ENCODE results near the gene EML3. TPM values are rescaled to one million over a fixed set of nuclear protein-coding genes. Genes with fewer than 3 reads are reported as not detected.
"Not testable (repeated sequence)": the region's sequence is repeated elsewhere in the genome, so short reads cannot be mapped to it uniquely, and the experiment has no call there.

Gene EML3
- total RNA-seq, 1 donor from 2014 or later = 116 TPM

- DNase-seq (ENCODE audit: low spot score) = no peak
Observed at GRCh38 chr11:62573006-62573591, 39.5 kb downstream of the EML3 start.

- DNase-seq (ENCODE audit: low spot score) = no peak
Observed at GRCh38 chr11:62572431-62572830, 40.1 kb downstream of the EML3 start.

GRCh38 chr11:62571493-62571892 is 41.1 kb downstream of the EML3 start:
- DNase-seq (ENCODE audit: low spot score) = not testable (repeated sequence)

- not testable (repeated sequence) for DNase-seq (ENCODE audit: low spot score)
Observed at GRCh38 chr11:62570903-62571302, 41.7 kb downstream of the EML3 start.

GRCh38 chr11:62569611-62570010 is 43.0 kb downstream of the EML3 start:
- DNase-seq (ENCODE audit: low spot score) = no peak

GRCh38 chr11:62567018-62567633 is 45.4 kb downstream of the EML3 start:
- no peak for DNase-seq (ENCODE audit: low spot score)

- DNase-seq (ENCODE audit: low spot score) = no peak
Observed at GRCh38 chr11:62566247-62566646, 46.3 kb downstream of the EML3 start.

GRCh38 chr11:62565100-62565802 is 47.3 kb downstream of the EML3 start:
- DNase-seq (ENCODE audit: low spot score) = no peak

- not testable (repeated sequence) for DNase-seq (ENCODE audit: low spot score)
Observed at GRCh38 chr11:62561677-62562230, 50.8 kb downstream of the EML3 start.

- no peak for DNase-seq (ENCODE audit: low spot score)
Observed at GRCh38 chr11:62560566-62561103, 51.9 kb downstream of the EML3 start.

- DNase-seq (ENCODE audit: low spot score) = not testable (repeated sequence)
Observed at GRCh38 chr11:62559626-62560025, 52.9 kb downstream of the EML3 start.

- DNase-seq (ENCODE audit: low spot score) = no peak
Observed at GRCh38 chr11:62559204-62559603, 53.4 kb downstream of the EML3 start.

GRCh38 chr11:62558669-62559068 is 53.9 kb downstream of the EML3 start:
- DNase-seq (ENCODE audit: low spot score) = no peak

GRCh38 chr11:62556875-62557631 is 55.5 kb downstream of the EML3 start:
- no peak for DNase-seq (ENCODE audit: low spot score)

- DNase-seq (ENCODE audit: low spot score) = no peak
Observed at GRCh38 chr11:62556108-62556874, 56.3 kb downstream of the EML3 start.

- no peak for DNase-seq (ENCODE audit: low spot score)
Observed at GRCh38 chr11:62555464-62556107, 57.0 kb downstream of the EML3 start.

GRCh38 chr11:62554387-62555167 is 58.0 kb downstream of the EML3 start:
- no peak for DNase-seq (ENCODE audit: low spot score)

- DNase-seq (ENCODE audit: low spot score) = no peak
Observed at GRCh38 chr11:62553839-62554361, 58.7 kb downstream of the EML3 start.

Data from mesenteric fat pad (tissue), 1 donor.